ENCODE measurements around the gene CYP2C8. TPM values are rescaled to one million over a fixed set of nuclear protein-coding genes. Genes with fewer than 3 reads are reported as not detected.

Gene CYP2C8
- total RNA-seq, 1 experiment from 2014 or later: 0.26 TPM

DNA sequence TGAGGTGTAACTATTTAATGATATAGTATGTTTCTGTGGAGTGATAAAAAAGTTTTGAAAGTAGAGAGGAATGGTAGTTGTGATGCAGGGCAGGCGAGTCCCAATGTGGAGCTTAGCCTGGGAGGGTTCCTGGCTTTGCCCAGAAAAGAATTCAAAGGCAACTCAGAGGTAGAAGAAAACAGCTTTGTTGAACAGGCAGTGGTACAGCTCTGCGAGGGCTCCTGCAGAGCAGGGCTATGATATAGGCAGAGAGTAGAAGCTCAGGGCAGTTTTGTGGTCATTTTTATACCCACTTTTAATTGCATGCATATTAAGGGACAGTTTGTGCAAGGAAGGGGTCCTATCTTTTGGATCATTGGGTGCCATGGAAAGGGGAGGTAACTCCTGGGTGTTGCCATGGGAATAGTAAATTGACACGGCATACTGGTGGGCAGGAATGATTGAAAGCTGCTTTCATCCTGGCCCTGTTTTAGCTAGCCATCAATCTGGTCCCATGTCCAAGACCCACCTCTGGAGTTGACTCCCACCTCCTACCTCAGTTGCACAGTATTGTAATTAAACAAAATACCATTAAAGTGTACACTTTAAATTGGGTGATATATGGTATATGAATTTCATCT is 12.4 kb downstream of the CYP2C8 start:
- no peaks in the 10 kb centered on the region for H3K9me3 ChIP-seq (ENCODE audit: control insufficient read depth, low read depth, low read length)
- TF ChIP-seq, protein P1, sequence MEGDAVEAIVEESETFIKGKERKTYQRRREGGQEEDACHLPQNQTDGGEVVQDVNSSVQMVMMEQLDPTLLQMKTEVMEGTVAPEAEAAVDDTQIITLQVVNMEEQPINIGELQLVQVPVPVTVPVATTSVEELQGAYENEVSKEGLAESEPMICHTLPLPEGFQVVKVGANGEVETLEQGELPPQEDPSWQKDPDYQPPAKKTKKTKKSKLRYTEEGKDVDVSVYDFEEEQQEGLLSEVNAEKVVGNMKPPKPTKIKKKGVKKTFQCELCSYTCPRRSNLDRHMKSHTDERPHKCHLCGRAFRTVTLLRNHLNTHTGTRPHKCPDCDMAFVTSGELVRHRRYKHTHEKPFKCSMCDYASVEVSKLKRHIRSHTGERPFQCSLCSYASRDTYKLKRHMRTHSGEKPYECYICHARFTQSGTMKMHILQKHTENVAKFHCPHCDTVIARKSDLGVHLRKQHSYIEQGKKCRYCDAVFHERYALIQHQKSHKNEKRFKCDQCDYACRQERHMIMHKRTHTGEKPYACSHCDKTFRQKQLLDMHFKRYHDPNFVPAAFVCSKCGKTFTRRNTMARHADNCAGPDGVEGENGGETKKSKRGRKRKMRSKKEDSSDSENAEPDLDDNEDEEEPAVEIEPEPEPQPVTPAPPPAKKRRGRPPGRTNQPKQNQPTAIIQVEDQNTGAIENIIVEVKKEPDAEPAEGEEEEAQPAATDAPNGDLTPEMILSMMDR (conservative IDR thresholded peaks at IDR 0.05): no peak
- no peak overlapping the region for H2AFZ ChIP-seq (ENCODE audit: low read length)
- H3K79me2 ChIP-seq (ENCODE audit: insufficient read depth, low read length): no peaks in the 10 kb centered on the region
- no peak overlapping the region for H4K8ac ChIP-seq (replicated peaks; ENCODE audit: insufficient read length, low read depth, low read length)
- no peak overlapping the region for H3K27ac Mint-ChIP-seq
- no peak overlapping the region for H2BK12ac ChIP-seq (ENCODE audit: insufficient read length, low read depth, low read length)
- H3K27ac ChIP-seq (ENCODE audit: insufficient read length, low read depth, low read length): no peak overlapping the region
- no peak overlapping the region for H4K91ac ChIP-seq (ENCODE audit: insufficient read length, low read depth, low read length)
- no peak overlapping the region for H3K4me2 ChIP-seq (ENCODE audit: insufficient read depth, insufficient read length, low read length)
- no peaks in the 10 kb centered on the region for H3K36me3 Mint-ChIP-seq (ENCODE audit: insufficient read depth in 1 of 3, low read depth in 3 of 3)
- no peaks in the 10 kb centered on the region for H3K23me2 ChIP-seq (ENCODE audit: insufficient read length, low read depth, low read length, poor library complexity, severe bottlenecking)
- H3K23ac ChIP-seq (ENCODE audit: insufficient read length, low read depth, low read length): no peak overlapping the region
- H2AK5ac ChIP-seq (ENCODE audit: insufficient read length, low read length): no peak overlapping the region
- no peak overlapping the region for H3K4me3 Mint-ChIP-seq
- peaks cover under 1% of the 10 kb centered on the region; the same call in 1 of the 2 replicates for H3K27me3 Mint-ChIP-seq (ENCODE audit: low read depth)
- H4K20me1 ChIP-seq (ENCODE audit: control insufficient read depth, insufficient read depth, insufficient read length): no peaks in the 10 kb centered on the region
- no peak overlapping the region for H2BK120ac ChIP-seq (ENCODE audit: low read depth, low read length, poor library complexity, severe bottlenecking)
- H3T11ph ChIP-seq (ENCODE audit: low read length): no peak overlapping the region
- H3K4me1 ChIP-seq (ENCODE audit: insufficient read depth, low read length): no peaks in the 10 kb centered on the region
- H2BK20ac ChIP-seq (ENCODE audit: low read depth, low read length, poor library complexity, severe bottlenecking): no peak overlapping the region
- H3K14ac ChIP-seq (ENCODE audit: insufficient read depth, low read length): no peak overlapping the region
- no peak overlapping the region for H3K56ac ChIP-seq (ENCODE audit: insufficient read length, low read depth, low read length)
- no peak overlapping the region for H3K9ac ChIP-seq (ENCODE audit: extremely low read depth, insufficient read length, low read length)
- no peak for DNase-seq
- peaks cover 4 to 11% of the 10 kb centered on the region in 2 experiments; a peak in 4 of 5 replicates for H3K9me3 Mint-ChIP-seq
- H3K27me3 ChIP-seq (ENCODE audit: insufficient read depth, low read length): no peaks in the 10 kb centered on the region
- no peaks in the 10 kb centered on the region for H3K79me1 ChIP-seq (ENCODE audit: insufficient read depth, low read depth, low read length, poor library complexity, severe bottlenecking)
- no peak overlapping the region for H4K5ac ChIP-seq (ENCODE audit: insufficient read length, low read depth, low read length)
- H3K4ac ChIP-seq (ENCODE audit: low read depth, low read length): no peak overlapping the region
- no peak overlapping the region for H2BK5ac ChIP-seq (ENCODE audit: insufficient read length, low read length)
- H3K18ac ChIP-seq (ENCODE audit: insufficient read length, low read depth, low read length): no peak overlapping the region
- H3K4me1 Mint-ChIP-seq: no peaks in the 10 kb centered on the region
- H2BK15ac ChIP-seq (ENCODE audit: low read depth, low read length): no peak overlapping the region
- no CpG with 5 or more reads among the region's 3 CpGs for WGBS (ENCODE audit: extremely low coverage, insufficient read length, low lambda C conversion rate)

All from H9 (cell line).